ENCODE results near the gene SLC25A15.
"Not testable (repeated sequence)": the region's sequence is repeated elsewhere in the genome, so short reads cannot be mapped to it uniquely, and the experiment has no call there.

Gene SLC25A15

GRCh38 chr13:40779796-40780285 is 9.6 kb upstream of the SLC25A15 start:
- H3K4me3 ChIP-seq (ENCODE audit: low read depth, low read length), result no peak overlapping the region
- no peak for DNase-seq (ENCODE audit: low read depth)

GRCh38 chr13:40780822-40781401 is 8.5 kb upstream of the SLC25A15 start:
- DNase-seq (ENCODE audit: low read depth), result no peak
- H3K4me3 ChIP-seq (ENCODE audit: low read depth, low read length), result no peak overlapping the region

- no peak overlapping the region for H3K4me3 ChIP-seq (ENCODE audit: low read depth, low read length)
- DNase-seq (ENCODE audit: low read depth), result no peak
Observed at GRCh38 chr13:40781717-40782116, 7.7 kb upstream of the SLC25A15 start.

- H3K4me3 ChIP-seq (ENCODE audit: low read depth, low read length); DNase-seq (ENCODE audit: low read depth): not testable (repeated sequence)
Observed at GRCh38 chr13:40782971-40783370, 6.4 kb upstream of the SLC25A15 start.

- H3K4me3 ChIP-seq (ENCODE audit: low read depth, low read length), result no peak overlapping the region
- DNase-seq (ENCODE audit: low read depth), result no peak
Observed at GRCh38 chr13:40784540-40784939, 4.9 kb upstream of the SLC25A15 start.

- no peak for DNase-seq (ENCODE audit: low read depth)
- no peak overlapping the region for H3K4me3 ChIP-seq (ENCODE audit: low read depth, low read length)
Observed at GRCh38 chr13:40786568-40786996, 2.8 kb upstream of the SLC25A15 start.

GRCh38 chr13:40787062-40787461 is 2.3 kb upstream of the SLC25A15 start:
- DNase-seq (ENCODE audit: low read depth), result no peak
- no peak overlapping the region for H3K4me3 ChIP-seq (ENCODE audit: low read depth, low read length)

- DNase-seq (ENCODE audit: low read depth), result not testable (repeated sequence)
- H3K4me3 ChIP-seq (ENCODE audit: low read depth, low read length), result peak overlapping the region; percentile 74
Observed at GRCh38 chr13:40788540-40789274, 704 bp upstream of the SLC25A15 start.

- DNase-seq (ENCODE audit: low read depth), result no peak
- H3K4me3 ChIP-seq (ENCODE audit: low read depth, low read length), result peak overlapping the region; percentile 74
Observed at GRCh38 chr13:40790154-40790616, 774 bp downstream of the SLC25A15 start.

GRCh38 chr13:40792284-40793051 is 3.1 kb downstream of the SLC25A15 start:
- H3K4me3 ChIP-seq (ENCODE audit: low read depth, low read length), result no peak overlapping the region

GRCh38 chr13:40793339-40793738 is 3.9 kb downstream of the SLC25A15 start:
- no peak for DNase-seq (ENCODE audit: low read depth)

More at GRCh38 chr13:40792284-40793051, 3.1 kb downstream of the SLC25A15 start:
- DNase-seq (ENCODE audit: low read depth), result no peak

GRCh38 chr13:40794414-40795368 is 5.3 kb downstream of the SLC25A15 start:
- DNase-seq (ENCODE audit: low read depth), result no peak
- no peak overlapping the region for H3K4me3 ChIP-seq (ENCODE audit: low read depth, low read length)

More at GRCh38 chr13:40793339-40793738, 3.9 kb downstream of the SLC25A15 start:
- no peak overlapping the region for H3K4me3 ChIP-seq (ENCODE audit: low read depth, low read length)

- DNase-seq (ENCODE audit: low read depth), result no peak
- H3K4me3 ChIP-seq (ENCODE audit: low read depth, low read length), result no peak overlapping the region
Observed at GRCh38 chr13:40796649-40797048, 7.2 kb downstream of the SLC25A15 start.

- no peak for DNase-seq (ENCODE audit: low read depth)
- H3K4me3 ChIP-seq (ENCODE audit: low read depth, low read length), result no peak overlapping the region
Observed at GRCh38 chr13:40798380-40798779, 9.0 kb downstream of the SLC25A15 start.

GRCh38 chr13:40799508-40799907 is 10.1 kb downstream of the SLC25A15 start:
- no peak overlapping the region for H3K4me3 ChIP-seq (ENCODE audit: low read depth, low read length)
- no peak for DNase-seq (ENCODE audit: low read depth)

- DNase-seq (ENCODE audit: low read depth), result no peak
- no peak overlapping the region for H3K4me3 ChIP-seq (ENCODE audit: low read depth, low read length)
Observed at GRCh38 chr13:40800559-40800958, 11.1 kb downstream of the SLC25A15 start.

GRCh38 chr13:40801255-40802217 is 12.1 kb downstream of the SLC25A15 start:
- no peak for DNase-seq (ENCODE audit: low read depth)
- H3K4me3 ChIP-seq (ENCODE audit: low read depth, low read length), result no peak overlapping the region

- no peak overlapping the region for H3K4me3 ChIP-seq (ENCODE audit: low read depth, low read length)
- DNase-seq (ENCODE audit: low read depth), result no peak
Observed at GRCh38 chr13:40803316-40803715, 13.9 kb downstream of the SLC25A15 start.

Measured in skeletal muscle cell (primary cell).